ENCODE results near the gene SLC26A9. TPM values are rescaled to one million over a fixed set of nuclear protein-coding genes. Genes with fewer than 3 reads are reported as not detected.
"Not testable (repeated sequence)": the region's sequence is repeated elsewhere in the genome, so short reads cannot be mapped to it uniquely, and the experiment has no call there.

SLC26A9 gene
- total and polyA plus RNA-seq, 2 donors (not counting 1 experiment from before 2014, with no cell fraction given) = not detected

DNA sequence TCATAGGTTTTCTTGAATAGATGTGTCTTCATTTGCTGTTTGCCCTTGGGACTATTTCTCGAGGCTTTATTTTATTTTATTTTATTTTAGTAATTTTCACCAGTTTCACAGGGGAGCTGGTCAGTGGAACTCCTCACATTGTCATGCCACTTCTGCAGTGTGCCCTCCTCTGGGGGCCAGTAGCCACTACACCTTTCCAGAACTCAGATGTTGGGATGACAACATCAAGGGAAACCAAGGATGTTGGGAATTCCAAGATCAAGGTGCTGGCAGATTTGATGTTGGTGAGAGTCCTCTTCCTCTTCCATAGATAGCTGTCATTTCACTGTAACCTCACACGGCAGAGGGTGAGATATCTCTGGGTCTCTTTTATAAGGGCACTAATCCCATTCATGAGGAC, 35.5 kb downstream of the SLC26A9 start:
- Histone ChIP-seq H3K4me1 (ENCODE audit: control insufficient read depth in 2 of 2, insufficient read depth in 2 of 2, low read length in 2 of 2) (no peaks in the 10 kb centered on the region), H3K4me2 (replicated peaks; ENCODE audit: low read depth, low read length, poor library complexity, severe bottlenecking) (no peak overlapping the region), H3K9ac (ENCODE audit: low read length) (no peak overlapping the region), H3K36me3 (replicated peaks in 1 of 2; ENCODE audit: control extremely low read depth in 1 of 2, control insufficient read depth in 1 of 2, extremely low read depth in 1 of 2, insufficient read depth in 2 of 2, low read length in 1 of 2) (no peaks in the 10 kb centered on the region), H3K27me3 (replicated peaks in 1 of 4; ENCODE audit: control extremely low read depth in 1 of 4, control insufficient read depth in 3 of 4, insufficient read depth in 4 of 4, low read length in 3 of 4) (no peaks in the 10 kb centered on the region), H4K20me1 (ENCODE audit: control insufficient read depth, insufficient read depth, low read length, poor library complexity, severe bottlenecking) (no peaks in the 10 kb centered on the region), H3K27ac (ENCODE audit: low read length in 2 of 2) (no peak overlapping the region), H3K79me2 (ENCODE audit: control insufficient read depth, insufficient read depth, low read length) (no peaks in the 10 kb centered on the region), H3K4me3 (ENCODE audit: control extremely low read depth in 1 of 5, extremely low read depth in 1 of 5, insufficient read depth in 1 of 5, low read depth in 2 of 5, low read length in 4 of 5) (no peak overlapping the region), H2AFZ (ENCODE audit: insufficient read depth, low read depth, low read length, poor library complexity, severe bottlenecking) (no peak overlapping the region), H3K9me3 (ENCODE audit: control extremely low read depth in 1 of 3, control insufficient read depth in 2 of 3, insufficient read depth in 1 of 3, low read length in 2 of 3) (no peaks in the 10 kb centered on the region)
- no CpG with 5 or more reads among the region's 2 CpGs for WGBS (ENCODE audit: insufficient coverage)
- no peak for DNase-seq
- Mint-ChIP-seq H3K9me3 (ENCODE audit: insufficient read depth) (no peaks in the 10 kb centered on the region), H3K4me3 (no peak overlapping the region), H3K4me1 (peaks cover 6% of the 10 kb centered on the region), H3K27me3 (no peaks in the 10 kb centered on the region), H3K27ac (no peak overlapping the region)
- CTCF ChIA-PET = interaction anchor here (0.7 to 2.4 kb wide), 10 partner anchors 9 to 249 kb away, joined by 3 to 30 read pairs (median 4); no protein-coding TSS in a partner anchor
- POLR2A ChIA-PET = interaction anchor here (0.6 kb wide), 1 partner anchor 30 kb away, joined by 3 read pairs; no protein-coding TSS in a partner anchor
- TF ChIP-seq, protein P1, sequence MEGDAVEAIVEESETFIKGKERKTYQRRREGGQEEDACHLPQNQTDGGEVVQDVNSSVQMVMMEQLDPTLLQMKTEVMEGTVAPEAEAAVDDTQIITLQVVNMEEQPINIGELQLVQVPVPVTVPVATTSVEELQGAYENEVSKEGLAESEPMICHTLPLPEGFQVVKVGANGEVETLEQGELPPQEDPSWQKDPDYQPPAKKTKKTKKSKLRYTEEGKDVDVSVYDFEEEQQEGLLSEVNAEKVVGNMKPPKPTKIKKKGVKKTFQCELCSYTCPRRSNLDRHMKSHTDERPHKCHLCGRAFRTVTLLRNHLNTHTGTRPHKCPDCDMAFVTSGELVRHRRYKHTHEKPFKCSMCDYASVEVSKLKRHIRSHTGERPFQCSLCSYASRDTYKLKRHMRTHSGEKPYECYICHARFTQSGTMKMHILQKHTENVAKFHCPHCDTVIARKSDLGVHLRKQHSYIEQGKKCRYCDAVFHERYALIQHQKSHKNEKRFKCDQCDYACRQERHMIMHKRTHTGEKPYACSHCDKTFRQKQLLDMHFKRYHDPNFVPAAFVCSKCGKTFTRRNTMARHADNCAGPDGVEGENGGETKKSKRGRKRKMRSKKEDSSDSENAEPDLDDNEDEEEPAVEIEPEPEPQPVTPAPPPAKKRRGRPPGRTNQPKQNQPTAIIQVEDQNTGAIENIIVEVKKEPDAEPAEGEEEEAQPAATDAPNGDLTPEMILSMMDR (IDR thresholded peaks at IDR 0.05) = no peak
- TF ChIP-seq EZH2 (IDR thresholded peaks at IDR 0.05; ENCODE audit: borderline replicate concordance, insufficient read depth, low read depth, low read length, poor library complexity, severe bottlenecking) = no peak
- intact Hi-C loops (cut with micrococcal nuclease) = loop anchor here (1.0 kb wide), 1 partner anchor 116 kb away; no protein-coding TSS in a partner anchor
- ATAC-seq (ENCODE audit: low read depth) = no peak

DNA sequence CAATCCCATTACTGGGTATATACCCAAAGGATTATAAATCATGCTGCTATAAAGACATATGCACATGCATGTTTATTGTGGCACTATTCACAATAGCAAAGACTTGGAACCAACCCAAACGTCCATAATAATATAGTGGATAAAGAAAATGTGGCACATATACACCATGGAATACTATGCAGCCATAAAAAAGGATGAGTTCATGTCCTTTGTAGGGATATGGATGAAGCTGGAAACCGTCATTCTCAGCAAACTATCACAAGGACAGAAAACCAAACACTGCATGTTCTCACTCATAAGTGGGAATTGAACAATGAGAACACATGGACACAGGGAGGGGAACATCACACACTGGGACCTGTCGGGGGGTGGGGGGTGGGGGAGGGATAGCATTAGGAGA, 38.2 kb downstream of the SLC26A9 start:
- CTCF ChIA-PET; H3K9me3 Mint-ChIP-seq (ENCODE audit: insufficient read depth); H3K79me2 ChIP-seq (ENCODE audit: control insufficient read depth, insufficient read depth, low read length); H4K20me1 ChIP-seq (ENCODE audit: control insufficient read depth, insufficient read depth, low read length, poor library complexity, severe bottlenecking); H3K4me3 Mint-ChIP-seq; ATAC-seq (ENCODE audit: low read depth); H3K9ac ChIP-seq (ENCODE audit: low read length); DNase-seq; H3K4me1 Mint-ChIP-seq; H3K9me3 ChIP-seq (ENCODE audit: control extremely low read depth in 1 of 3, control insufficient read depth in 2 of 3, insufficient read depth in 1 of 3, low read length in 2 of 3); H3K27ac Mint-ChIP-seq; H3K4me3 ChIP-seq (ENCODE audit: control extremely low read depth in 1 of 5, extremely low read depth in 1 of 5, insufficient read depth in 1 of 5, low read depth in 2 of 5, low read length in 4 of 5); H3K4me1 ChIP-seq (ENCODE audit: control insufficient read depth in 2 of 2, insufficient read depth in 2 of 2, low read length in 2 of 2); H3K27ac ChIP-seq (ENCODE audit: low read length in 2 of 2); POLR2A ChIA-PET; H3K27me3 ChIP-seq (replicated peaks in 1 of 4; ENCODE audit: control extremely low read depth in 1 of 4, control insufficient read depth in 3 of 4, insufficient read depth in 4 of 4, low read length in 3 of 4); H3K27me3 Mint-ChIP-seq; H2AFZ ChIP-seq (ENCODE audit: insufficient read depth, low read depth, low read length, poor library complexity, severe bottlenecking); H3K4me2 ChIP-seq (replicated peaks; ENCODE audit: low read depth, low read length, poor library complexity, severe bottlenecking); intact Hi-C loops (cut with micrococcal nuclease); H3K36me3 ChIP-seq (replicated peaks in 1 of 2; ENCODE audit: control extremely low read depth in 1 of 2, control insufficient read depth in 1 of 2, extremely low read depth in 1 of 2, insufficient read depth in 2 of 2, low read length in 1 of 2): not testable (repeated sequence)
- WGBS (ENCODE audit: insufficient coverage) = no CpG with 5 or more reads among the region's 3 CpGs
